HG02973 (cell line): ENCODE measurements around the gene MYL6B.

Experiments
- ATAC-seq: cut with Tn5 transposase; IDR thresholded peaks from one replicate; pipeline ENCODE4 v1.9.1; 2021; ENCODE audit warnings: moderate library complexity; ENCODE audit not compliant: unreplicated experiment

Gene MYL6B

GRCh38 chr12:56204275-56204674 lies 51.9 kb downstream of the MYL6B start:
- ATAC-seq = no peak

- ATAC-seq = no peak
Observed at GRCh38 chr12:56205445-56205844, 53.1 kb downstream of the MYL6B start.

GRCh38 chr12:56206452-56207166 lies 54.2 kb downstream of the MYL6B start:
- no peak for ATAC-seq
